ENCODE results near the gene SEC14L5. TPM values are rescaled to one million over a fixed set of nuclear protein-coding genes. Genes with fewer than 3 reads are reported as not detected.

SEC14L5 gene
- total and polyA plus RNA-seq, 10 of the 15 experiments (the other 5 are each of a cell fraction or from before 2014, with no cell fraction given): 0.01 TPM; not detected in 9

DNA sequence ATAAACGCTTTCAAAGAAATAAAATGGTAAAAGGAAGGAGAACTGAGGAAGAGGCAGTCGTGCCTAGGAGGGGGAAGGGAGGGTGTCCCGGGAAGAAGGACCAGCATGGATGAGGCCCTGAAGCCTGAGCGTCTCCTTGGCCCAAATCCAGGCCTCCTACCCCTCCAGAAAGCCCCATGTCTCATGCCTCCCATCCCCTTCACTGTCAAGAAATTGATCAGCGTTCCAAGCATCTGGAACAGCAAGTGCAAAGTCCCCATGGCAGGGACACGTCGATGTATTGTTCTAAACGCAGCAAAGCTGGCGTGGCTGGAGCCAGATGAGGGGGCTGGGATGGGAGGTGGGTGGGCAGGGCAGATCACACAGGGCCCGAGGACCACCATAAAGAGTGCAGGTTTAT is 22.6 kb downstream of the SEC14L5 start (continued):
- TF ChIP-seq, protein P1, sequence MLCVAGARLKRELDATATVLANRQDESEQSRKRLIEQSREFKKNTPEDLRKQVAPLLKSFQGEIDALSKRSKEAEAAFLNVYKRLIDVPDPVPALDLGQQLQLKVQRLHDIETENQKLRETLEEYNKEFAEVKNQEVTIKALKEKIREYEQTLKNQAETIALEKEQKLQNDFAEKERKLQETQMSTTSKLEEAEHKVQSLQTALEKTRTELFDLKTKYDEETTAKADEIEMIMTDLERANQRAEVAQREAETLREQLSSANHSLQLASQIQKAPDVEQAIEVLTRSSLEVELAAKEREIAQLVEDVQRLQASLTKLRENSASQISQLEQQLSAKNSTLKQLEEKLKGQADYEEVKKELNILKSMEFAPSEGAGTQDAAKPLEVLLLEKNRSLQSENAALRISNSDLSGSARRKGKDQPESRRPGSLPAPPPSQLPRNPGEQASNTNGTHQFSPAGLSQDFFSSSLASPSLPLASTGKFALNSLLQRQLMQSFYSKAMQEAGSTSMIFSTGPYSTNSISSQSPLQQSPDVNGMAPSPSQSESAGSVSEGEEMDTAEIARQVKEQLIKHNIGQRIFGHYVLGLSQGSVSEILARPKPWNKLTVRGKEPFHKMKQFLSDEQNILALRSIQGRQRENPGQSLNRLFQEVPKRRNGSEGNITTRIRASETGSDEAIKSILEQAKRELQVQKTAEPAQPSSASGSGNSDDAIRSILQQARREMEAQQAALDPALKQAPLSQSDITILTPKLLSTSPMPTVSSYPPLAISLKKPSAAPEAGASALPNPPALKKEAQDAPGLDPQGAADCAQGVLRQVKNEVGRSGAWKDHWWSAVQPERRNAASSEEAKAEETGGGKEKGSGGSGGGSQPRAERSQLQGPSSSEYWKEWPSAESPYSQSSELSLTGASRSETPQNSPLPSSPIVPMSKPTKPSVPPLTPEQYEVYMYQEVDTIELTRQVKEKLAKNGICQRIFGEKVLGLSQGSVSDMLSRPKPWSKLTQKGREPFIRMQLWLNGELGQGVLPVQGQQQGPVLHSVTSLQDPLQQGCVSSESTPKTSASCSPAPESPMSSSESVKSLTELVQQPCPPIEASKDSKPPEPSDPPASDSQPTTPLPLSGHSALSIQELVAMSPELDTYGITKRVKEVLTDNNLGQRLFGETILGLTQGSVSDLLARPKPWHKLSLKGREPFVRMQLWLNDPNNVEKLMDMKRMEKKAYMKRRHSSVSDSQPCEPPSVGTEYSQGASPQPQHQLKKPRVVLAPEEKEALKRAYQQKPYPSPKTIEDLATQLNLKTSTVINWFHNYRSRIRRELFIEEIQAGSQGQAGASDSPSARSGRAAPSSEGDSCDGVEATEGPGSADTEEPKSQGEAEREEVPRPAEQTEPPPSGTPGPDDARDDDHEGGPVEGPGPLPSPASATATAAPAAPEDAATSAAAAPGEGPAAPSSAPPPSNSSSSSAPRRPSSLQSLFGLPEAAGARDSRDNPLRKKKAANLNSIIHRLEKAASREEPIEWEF (IDR thresholded peaks at IDR 0.05; ENCODE audit: insufficient replicate concordance, low read depth, low read length): no peak
- TF ChIP-seq ZNF384 (IDR thresholded peaks at IDR 0.05; ENCODE audit: borderline replicate concordance, low read depth, low read length) (no peak), RFX5 (IDR thresholded peaks at IDR 0.05; ENCODE audit: low read depth, low read length) (no peak), NRF1 (conservative IDR thresholded peaks at IDR 0.05; ENCODE audit: low read depth, low read length) (no peak)

DNA sequence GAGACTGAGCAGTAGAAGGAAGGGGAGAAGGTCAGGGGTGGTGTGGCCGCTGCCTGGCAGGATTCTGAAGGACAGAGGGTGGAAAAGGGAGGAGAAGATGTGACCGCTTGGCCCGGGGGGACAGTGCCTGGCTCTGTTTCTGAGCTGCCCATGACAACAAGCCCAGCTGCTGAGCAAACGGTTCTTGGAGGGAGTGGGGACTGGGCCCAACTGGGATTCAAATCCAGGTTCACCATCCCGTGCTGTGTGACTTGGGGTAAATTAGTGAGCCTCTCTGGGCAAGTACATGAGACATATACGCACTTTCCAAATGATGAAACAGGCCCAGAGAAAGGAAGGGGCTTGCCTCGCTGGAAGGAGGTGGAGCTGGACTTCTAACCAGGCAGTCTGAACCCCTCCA is 23.3 kb downstream of the SEC14L5 start:
- no peaks in the 10 kb centered on the region for H3K79me2 ChIP-seq (ENCODE audit: control insufficient read depth, insufficient read depth, low read length)
- H3K36me3 ChIP-seq (ENCODE audit: control insufficient read depth in 2 of 2, insufficient read depth in 2 of 2, low read length in 1 of 2): no peaks in the 10 kb centered on the region
- RAD21 ChIA-PET (ENCODE audit: unreplicated experiment): no interaction called here
- POLR2A ChIA-PET: no interaction called here
- H3K4me2 ChIP-seq (ENCODE audit: control insufficient read depth, insufficient read depth): no peak overlapping the region
- CTCF ChIA-PET: no interaction called here
- SMC1A ChIA-PET (ENCODE audit: uncharacterized antibody, unreplicated experiment): no interaction called here
- no peaks in the 10 kb centered on the region; a peak in 1 of 4 replicates for H3K27me3 ChIP-seq (replicated peaks in 1 of 2; ENCODE audit: control insufficient read depth in 2 of 2, insufficient read depth in 2 of 2, low read length in 1 of 2)
- no peaks in the 10 kb centered on the region for H4K20me1 ChIP-seq (ENCODE audit: control insufficient read depth, insufficient read depth)
- H2AFZ ChIP-seq (ENCODE audit: control insufficient read depth, low read depth, low read length): no peak overlapping the region
- no peak overlapping the region for H3K27ac ChIP-seq (ENCODE audit: control insufficient read depth, insufficient read depth)
- no TSS peak for BruUV-seq (replicated peaks)
- intact Hi-C loops (cut with micrococcal nuclease; ENCODE audit: unreplicated experiment) (no loop called here), in situ Hi-C loops (cut with MboI) (no loop called here)
- FAIRE-seq: no peak
- no peak for ATAC-seq
- 60% methylated on average over 7 of the region's 7 CpGs for WGBS (ENCODE audit: insufficient coverage, insufficient replicate concordance, low lambda C conversion rate, missing lambda C conversion rate)
- no peak overlapping the region for H3K9ac ChIP-seq (ENCODE audit: control insufficient read depth, insufficient read depth, low read length)
- peaks cover 2% of the 10 kb centered on the region for H3K4me1 ChIP-seq (ENCODE audit: control insufficient read depth, insufficient read depth, low read length)
- no peak for TF ChIP-seq MTA3 (IDR thresholded peaks at IDR 0.05; ENCODE audit: borderline replicate concordance, low read length)
- TF ChIP-seq BRCA1 (IDR thresholded peaks at IDR 0.05; ENCODE audit: low read depth, low read length): no peak
- no peak for TF ChIP-seq POLR2A (IDR thresholded peaks at IDR 0.05; ENCODE audit: low read depth, low read length)
- no peak for TF ChIP-seq ZNF24 (IDR thresholded peaks at IDR 0.05)
- no peak for TF ChIP-seq LARP7 (IDR thresholded peaks at IDR 0.05)
- no peak for TF ChIP-seq EGR1 (IDR thresholded peaks at IDR 0.05; ENCODE audit: borderline replicate concordance in 1 of 2, low read depth in 2 of 2, low read length in 2 of 2)
- no peak for TF ChIP-seq ZSCAN29 (IDR thresholded peaks at IDR 0.05)
- TF ChIP-seq EED (IDR thresholded peaks at IDR 0.05; ENCODE audit: low read depth): no peak
- no peak for TF ChIP-seq SREBF1 (IDR thresholded peaks at IDR 0.05; ENCODE audit: low read length)
- TF ChIP-seq GATAD2B (conservative IDR thresholded peaks at IDR 0.05; ENCODE audit: low read depth): no peak
- TF ChIP-seq TBL1XR1 (IDR thresholded peaks at IDR 0.05; ENCODE audit: low read depth, low read length): no peak
- TF ChIP-seq EP300 (IDR thresholded peaks at IDR 0.05; ENCODE audit: borderline replicate concordance in 1 of 2, control insufficient read depth in 1 of 2, low read depth in 2 of 2, low read length in 2 of 2): no peak
- no peak for TF ChIP-seq ATF7 (IDR thresholded peaks at IDR 0.05; ENCODE audit: low read depth)
- TF ChIP-seq GABPA (IDR thresholded peaks at IDR 0.05; ENCODE audit: low read depth): no peak
- TF ChIP-seq TCF7 (IDR thresholded peaks at IDR 0.05; ENCODE audit: borderline replicate concordance): no peak
- TF ChIP-seq YBX1 (IDR thresholded peaks at IDR 0.05): no peak
- no peak for TF ChIP-seq JUND (IDR thresholded peaks at IDR 0.05; ENCODE audit: low read depth, low read length)
- TF ChIP-seq CHD2 (IDR thresholded peaks at IDR 0.05; ENCODE audit: borderline replicate concordance, low read depth, low read length): no peak
- peaks cover 3% of the 10 kb centered on the region; the same call in 1 of the 3 replicates for H3K9me3 ChIP-seq (replicated peaks; ENCODE audit: control insufficient read depth, insufficient read depth, low read length)
- H3K4me3 ChIP-seq: no peak overlapping the region
- no peak for DNase-seq (ENCODE audit: low read depth, low spot score)

All from GM12878 (cell line).